SU-DHL-6 (cell line): ENCODE measurements around the gene TXNRD1.
"Not testable (repeated sequence)": the region's sequence is repeated elsewhere in the genome, so short reads cannot be mapped to it uniquely, and the experiment has no call there.

Source experiments
- H2AFZ ChIP-seq: fragments of 200-600 bp; sonication (generic); 2 replicates; pipeline ENCODE4 v1.6.1; 2014; ENCODE audit warnings: low read depth, mild to moderate bottlenecking, moderate library complexity, mixed read lengths, antibody characterized with exemption, low read length; ENCODE audit not compliant: severe bottlenecking
- H3F3A ChIP-seq: fragments of 200-600 bp; shearing (Covaris generic); 2 replicates; pipeline ENCODE4 v1.6.0; 2016; ENCODE audit warnings: antibody characterized with exemption, mild to moderate bottlenecking; ENCODE audit not compliant: insufficient read depth
- H3K27ac ChIP-seq: fragments of 200-600 bp; sonication (generic); 2 replicates; pipeline ENCODE4 v1.5.1; 2016; ENCODE audit warnings: low read depth, mild to moderate bottlenecking, low read length, moderate library complexity, mixed read lengths
- H3K27me3 ChIP-seq: fragments of 200-600 bp; sonication (generic), shearing (Covaris generic); 2 replicates; pipeline ENCODE4 v1.6.0; 2014; ENCODE audit warnings: mild to moderate bottlenecking, low read length
- H3K36me3 ChIP-seq: fragments of 200-600 bp; sonication (generic); 2 replicates; pipeline ENCODE4 v1.6.1; 2014; ENCODE audit warnings: mild to moderate bottlenecking, low read length, mixed read lengths
- H3K4me2 ChIP-seq: fragments of 300-600, 200-600 bp; shearing (Covaris generic), sonication (generic); 2 replicates; pipeline ENCODE4 v1.6.0; 2014; ENCODE audit warnings: low read length, low read depth, mild to moderate bottlenecking; ENCODE audit not compliant: poor library complexity, severe bottlenecking
- H3K4me3 ChIP-seq: fragments of 200-600 bp; sonication (generic); 2 replicates; pipeline ENCODE4 v1.5.1; 2014; ENCODE audit warnings: antibody characterized with exemption, low read length, mild to moderate bottlenecking, mixed read lengths; ENCODE audit not compliant: insufficient read depth, poor library complexity, severe bottlenecking
- H3K79me2 ChIP-seq: fragments of 200-600 bp; sonication (generic); 2 replicates; pipeline ENCODE4 v1.6.1; 2014; ENCODE audit warnings: mild to moderate bottlenecking, low read length, moderate library complexity; ENCODE audit not compliant: insufficient read depth
- H3K9ac ChIP-seq: fragments of 200-600 bp; sonication (generic); 2 replicates; pipeline ENCODE4 v1.7.0; 2014; ENCODE audit warnings: mild to moderate bottlenecking, low read length
- H3K9me2 ChIP-seq: fragments of 200-600 bp; sonication (generic); replicated peaks from 2 replicates; pipeline ENCODE4 v1.6.1; 2014; ENCODE audit warnings: low read length; ENCODE audit not compliant: insufficient read depth
- H3K9me3 ChIP-seq: fragments of 200-600 bp; sonication (generic); 2 replicates; pipeline ENCODE4 v1.6.1; 2014; ENCODE audit warnings: low read length, mixed read lengths; ENCODE audit not compliant: insufficient read depth
- H4K20me1 ChIP-seq: fragments of 200-600 bp; sonication (generic); 2 replicates; pipeline ENCODE4 v1.6.1; 2014; ENCODE audit warnings: low read depth, mild to moderate bottlenecking, antibody characterized with exemption, low read length, moderate library complexity, mixed read lengths
- CTCF ChIP-seq: fragments of 200-600 bp; sonication (generic); IDR thresholded peaks from one replicate; pipeline ENCODE4 v1.5.1; 2017; ENCODE audit warnings: antibody characterized with exemption, mild to moderate bottlenecking, low read length, moderate library complexity; ENCODE audit not compliant: insufficient read depth, poor library complexity, severe bottlenecking
- EZH2phosphoT487 ChIP-seq: fragments of 200-600 bp; sonication (generic), shearing (Covaris generic); conservative IDR thresholded peaks from 2 replicates; pipeline ENCODE4 v1.6.1; 2018; ENCODE audit warnings: mild to moderate bottlenecking, antibody characterized with exemption, low read length, moderate library complexity, mixed read lengths

The TXNRD1 gene

GRCh38 chr12:104328790-104329189 is 113.2 kb downstream of the TXNRD1 start:
- Histone ChIP-seq H3K27ac (no peak overlapping the region), H4K20me1 (0 out of 2 replicates have a peak, but pooled peaks cover 2% of the 10 kb centered on the region), H3K27me3 (no peaks in the 10 kb centered on the region), H3K79me2 (0 out of 2 replicates have a peak, but pooled peaks cover 5% of the 10 kb centered on the region), H3K9me3 (no peaks in the 10 kb centered on the region), H2AFZ (no peak overlapping the region), H3K9me2 (no peaks in the 10 kb centered on the region), H3K4me3 (no peak overlapping the region), H3F3A (peaks cover 4% of the 10 kb centered on the region; the same call in 1 of the 2 replicates), H3K9ac (no peak overlapping the region), H3K36me3 (peaks cover 45% of the 10 kb centered on the region), H3K4me2 (no peak overlapping the region)
- no peak for TF ChIP-seq CTCF
- no peak for TF ChIP-seq EZH2phosphoT487

GRCh38 chr12:104329707-104330532 is 114.3 kb downstream of the TXNRD1 start:
- Histone ChIP-seq H3K4me3 (no peak overlapping the region), H3K27ac (no peak overlapping the region)

GRCh38 chr12:104331376-104331775 is 115.8 kb downstream of the TXNRD1 start:
- Histone ChIP-seq H3K36me3 (peaks cover 54% of the 10 kb centered on the region), H3F3A (peaks cover 4% of the 10 kb centered on the region; the same call in 1 of the 2 replicates), H3K9me2 (no peaks in the 10 kb centered on the region), H4K20me1 (0 out of 2 replicates have a peak, but pooled peaks cover 2% of the 10 kb centered on the region), H3K9me3 (no peaks in the 10 kb centered on the region), H3K79me2 (0 out of 2 replicates have a peak, but pooled peaks cover 5% of the 10 kb centered on the region), H3K27me3 (no peaks in the 10 kb centered on the region), H2AFZ (no peak overlapping the region), H3K27ac (no peak overlapping the region), H3K4me3 (no peak overlapping the region), H3K9ac (no peak overlapping the region), H3K4me2 (no peak overlapping the region)
- no peak for TF ChIP-seq EZH2phosphoT487
- no peak for TF ChIP-seq CTCF

More at GRCh38 chr12:104329707-104330532, 114.3 kb downstream of the TXNRD1 start:
- Histone ChIP-seq H3K79me2 (0 out of 2 replicates have a peak, but pooled peaks cover 5% of the 10 kb centered on the region), H3K9ac (no peak overlapping the region), H3K4me2 (no peak overlapping the region), H3K9me2 (no peaks in the 10 kb centered on the region), H3K27me3 (no peaks in the 10 kb centered on the region), H3K9me3 (no peaks in the 10 kb centered on the region), H3K36me3 (peaks cover 52% of the 10 kb centered on the region), H3F3A (peaks cover 4% of the 10 kb centered on the region; the same call in 1 of the 2 replicates), H2AFZ (no peak overlapping the region), H4K20me1 (0 out of 2 replicates have a peak, but pooled peaks cover 2% of the 10 kb centered on the region)
- TF ChIP-seq CTCF: no peak
- no peak for TF ChIP-seq EZH2phosphoT487

GRCh38 chr12:104332273-104332672 is 116.7 kb downstream of the TXNRD1 start:
- not testable (repeated sequence) for H3K9ac ChIP-seq, H3K4me3 ChIP-seq, H3K79me2 ChIP-seq, H2AFZ ChIP-seq, H3K4me2 ChIP-seq, H4K20me1 ChIP-seq, H3K9me3 ChIP-seq, H3F3A ChIP-seq, H3K27me3 ChIP-seq, H3K9me2 ChIP-seq, H3K27ac ChIP-seq
- peaks cover 59% of the 10 kb centered on the region for H3K36me3 ChIP-seq
